Stimulated activated naive B cell treated with anti-CD40 and anti-IgM and Interleukin-4, amounts not matched to agents 10 μg/mL and 1 μg/mL and 100 μg/mL, for 72 hours (primary cell): ENCODE results near the gene ACTRT2.

Source experiments
- ATAC-seq, 2 donors: fragments of 150-1000 bp; cut with Tn5 transposase; replicated peaks; 2 replicates each; pipeline ENCODE4 v1.10.0; 2021; ENCODE audit warnings: moderate library complexity in 1 of 2
- DNase-seq: peaks from one replicate; pipeline ENCODE4 v3.0.0; 2021
- H3K27ac Mint-ChIP-seq: one replicate; pipeline ENCODE4 v1.8.0; 2022; ENCODE audit warnings: mild to moderate bottlenecking, mixed read lengths
- H3K27me3 Mint-ChIP-seq, 2 donors: one replicate each; pipeline ENCODE4 v1.8.0; 2022; ENCODE audit warnings: mixed read lengths in 2 of 2
- H3K36me3 Mint-ChIP-seq, 2 donors: one replicate each; pipeline ENCODE4 v1.8.0; 2022; ENCODE audit warnings: mixed read lengths in 2 of 2, mild to moderate bottlenecking in 1 of 2
- H3K4me1 Mint-ChIP-seq, 2 donors: one replicate each; pipeline ENCODE4 v1.8.0; 2022; ENCODE audit warnings: mixed read lengths in 2 of 2, mild to moderate bottlenecking in 1 of 2
- H3K4me3 Mint-ChIP-seq, 2 donors: one replicate each; pipeline ENCODE4 v1.8.0; 2022; ENCODE audit warnings: mild to moderate bottlenecking in 2 of 2, mixed read lengths in 2 of 2, moderate library complexity in 1 of 2
- H3K9me3 Mint-ChIP-seq, 2 donors: one replicate each; pipeline ENCODE4 v1.8.0; 2022; ENCODE audit warnings: mixed read lengths in 2 of 2, mild to moderate bottlenecking in 1 of 2

The ACTRT2 gene

GRCh38 chr1:3024019-3024418 lies 2.8 kb downstream of the ACTRT2 start:
- ATAC-seq (no peak), DNase-seq (no peak)
- Mint-ChIP-seq H3K36me3 (no peaks in the 10 kb centered on the region), H3K27ac (no peak overlapping the region), H3K4me1 (no peaks in the 10 kb centered on the region), H3K9me3 (no peaks in the 10 kb centered on the region), H3K4me3 (no peak overlapping the region), H3K27me3 (peaks cover 0 to 8% of the 10 kb centered on the region in 2 donors)

DNA sequence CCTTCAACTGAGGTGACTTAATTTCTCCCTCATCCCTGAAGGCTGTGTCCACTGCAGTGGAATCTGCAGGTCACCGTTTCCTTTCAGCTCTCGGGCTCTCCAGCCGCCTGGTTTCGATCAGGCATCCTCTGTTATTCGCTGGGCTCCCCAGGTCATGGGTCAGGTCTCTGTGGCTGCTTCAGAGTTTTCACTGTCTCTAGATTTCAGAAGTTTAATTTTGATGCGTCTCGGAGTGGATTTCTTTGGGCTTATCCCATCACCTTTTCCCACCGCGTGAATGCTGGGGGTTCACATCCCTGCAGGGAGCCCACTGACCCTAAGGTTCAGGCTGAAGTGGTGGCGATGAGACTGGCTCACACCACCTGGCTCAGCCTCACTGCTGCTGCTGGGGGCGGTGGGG lies 3.3 kb downstream of the ACTRT2 start:
- Mint-ChIP-seq H3K27me3 (peaks cover 0 to 8% of the 10 kb centered on the region in 2 donors), H3K4me1 (no peaks in the 10 kb centered on the region), H3K27ac (no peak overlapping the region), H3K9me3 (no peaks in the 10 kb centered on the region), H3K4me3 (no peak overlapping the region), H3K36me3 (no peaks in the 10 kb centered on the region)
- ATAC-seq (no peak), DNase-seq (no peak)

DNA sequence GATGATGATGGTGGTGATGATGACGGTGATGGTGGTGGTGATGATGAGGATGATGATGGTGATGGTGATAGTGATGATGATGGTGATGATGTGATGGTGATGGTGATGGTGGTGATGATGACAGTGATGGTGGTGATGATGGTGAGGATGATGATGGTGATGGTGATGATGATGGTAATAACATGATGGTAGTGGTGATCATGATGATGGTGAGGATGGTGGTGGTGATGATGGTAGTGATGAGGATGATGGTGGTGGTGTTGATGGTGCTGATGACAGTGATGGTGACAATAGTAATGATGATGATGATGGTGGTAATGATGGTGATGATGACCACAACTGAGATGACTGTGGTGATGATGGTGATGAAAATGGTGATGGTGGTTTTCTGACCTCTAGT lies 4.9 kb downstream of the ACTRT2 start:
- H3K4me3 Mint-ChIP-seq: no peak overlapping the region
- no peak for ATAC-seq
- H3K9me3 Mint-ChIP-seq: no peaks in the 10 kb centered on the region
- no peak overlapping the region for H3K27ac Mint-ChIP-seq
- no peak for DNase-seq
- H3K27me3 Mint-ChIP-seq: peaks cover 3 to 9% of the 10 kb centered on the region in 2 donors
- H3K36me3 Mint-ChIP-seq: no peaks in the 10 kb centered on the region
- H3K4me1 Mint-ChIP-seq: no peaks in the 10 kb centered on the region

GRCh38 chr1:3026581-3027391 lies 5.5 kb downstream of the ACTRT2 start:
- Mint-ChIP-seq H3K4me1 (no peaks in the 10 kb centered on the region), H3K4me3 (no peak overlapping the region), H3K36me3 (no peaks in the 10 kb centered on the region), H3K27ac (no peak overlapping the region), H3K27me3 (peaks cover 5 to 16% of the 10 kb centered on the region in 2 donors), H3K9me3 (no peaks in the 10 kb centered on the region)
- DNase-seq (no peak), ATAC-seq (no peak)

DNA sequence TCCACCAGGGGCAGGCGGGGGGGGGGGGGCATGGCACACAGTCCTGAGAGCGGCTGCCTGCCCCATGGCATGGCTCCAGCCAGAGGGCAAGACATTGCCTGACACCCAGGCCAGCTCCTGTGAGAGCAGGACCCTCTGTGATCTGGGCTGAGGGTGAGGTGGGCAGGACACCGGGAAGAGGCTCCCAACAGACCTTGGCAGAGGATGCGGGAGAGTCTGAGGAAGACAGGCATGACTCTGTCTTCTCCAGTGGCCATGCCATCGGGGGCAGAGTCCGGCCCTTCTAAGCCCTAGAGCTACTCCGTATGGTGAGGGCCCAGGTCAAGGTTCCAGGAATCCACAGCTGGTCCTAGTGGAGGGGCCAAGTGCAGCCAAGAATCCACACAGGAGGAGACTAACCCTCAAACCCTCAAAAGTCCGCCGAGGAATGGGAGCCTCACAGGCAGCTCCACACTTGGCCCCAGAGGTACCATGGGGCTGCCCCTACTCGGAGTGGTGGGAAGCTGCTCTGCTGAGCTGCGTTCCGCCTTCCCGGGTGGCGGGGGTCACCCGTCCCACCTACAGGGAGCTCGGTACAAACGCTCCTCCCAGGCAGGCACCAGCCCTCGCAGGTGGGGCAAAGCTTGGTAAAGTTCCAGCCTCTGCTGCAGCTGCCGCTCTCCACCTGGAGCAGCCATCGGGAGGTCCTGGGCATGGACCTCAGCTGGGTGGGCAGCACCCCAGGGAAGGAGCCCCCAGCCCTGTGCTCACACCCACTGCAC lies 6.5 kb downstream of the ACTRT2 start:
- DNase-seq (no peak), ATAC-seq (no peak)
- H3K36me3 Mint-ChIP-seq: no peaks in the 10 kb centered on the region
- H3K4me3 Mint-ChIP-seq: no peak overlapping the region
- H3K27ac Mint-ChIP-seq: no peak overlapping the region
- peaks cover 8 to 25% of the 10 kb centered on the region in 2 donors for H3K27me3 Mint-ChIP-seq
- H3K4me1 Mint-ChIP-seq: no peaks in the 10 kb centered on the region
- H3K9me3 Mint-ChIP-seq: no peaks in the 10 kb centered on the region

GRCh38 chr1:3028531-3029282 lies 7.4 kb downstream of the ACTRT2 start:
- Mint-ChIP-seq H3K27ac (no peak overlapping the region), H3K9me3 (no peaks in the 10 kb centered on the region), H3K27me3 (peaks cover 8 to 25% of the 10 kb centered on the region in 2 donors), H3K4me1 (no peaks in the 10 kb centered on the region), H3K4me3 (no peak overlapping the region), H3K36me3 (no peaks in the 10 kb centered on the region)
- ATAC-seq: no peak
- DNase-seq: no peak

DNA sequence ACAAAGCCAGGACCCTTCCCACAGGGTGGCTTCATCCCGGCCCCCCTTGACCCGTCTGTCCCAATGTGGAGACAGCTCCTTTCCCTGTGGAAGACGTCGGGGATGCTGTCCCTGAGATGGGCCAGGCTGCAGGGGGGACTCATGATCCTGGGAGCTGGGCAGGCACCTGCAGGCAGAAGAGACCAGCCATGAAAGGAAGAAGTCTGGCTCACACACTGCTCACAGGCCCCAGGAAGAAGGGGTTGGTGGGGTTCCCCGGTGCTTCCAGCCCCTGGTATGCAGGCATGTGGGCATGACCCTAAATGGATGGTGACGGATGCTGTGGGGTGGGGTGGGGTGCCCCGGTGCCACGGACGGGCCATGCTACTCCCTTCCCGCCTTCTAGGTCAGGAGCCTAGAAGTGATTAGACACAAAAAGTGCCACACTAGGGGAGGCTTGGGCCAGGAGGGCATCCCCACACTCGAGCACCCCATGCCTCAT lies 8.3 kb downstream of the ACTRT2 start:
- ATAC-seq (no peak), DNase-seq (no peak)
- Mint-ChIP-seq H3K9me3 (no peaks in the 10 kb centered on the region), H3K27me3 (peaks cover 8 to 25% of the 10 kb centered on the region in 2 donors), H3K4me3 (no peak overlapping the region), H3K27ac (no peak overlapping the region), H3K4me1 (no peaks in the 10 kb centered on the region), H3K36me3 (no peaks in the 10 kb centered on the region)

- no peak for DNase-seq
- H3K36me3 Mint-ChIP-seq: no peaks in the 10 kb centered on the region
These were observed 8.9 kb downstream of the ACTRT2 start for GRCh38 chr1:3029991-3030662.

DNA sequence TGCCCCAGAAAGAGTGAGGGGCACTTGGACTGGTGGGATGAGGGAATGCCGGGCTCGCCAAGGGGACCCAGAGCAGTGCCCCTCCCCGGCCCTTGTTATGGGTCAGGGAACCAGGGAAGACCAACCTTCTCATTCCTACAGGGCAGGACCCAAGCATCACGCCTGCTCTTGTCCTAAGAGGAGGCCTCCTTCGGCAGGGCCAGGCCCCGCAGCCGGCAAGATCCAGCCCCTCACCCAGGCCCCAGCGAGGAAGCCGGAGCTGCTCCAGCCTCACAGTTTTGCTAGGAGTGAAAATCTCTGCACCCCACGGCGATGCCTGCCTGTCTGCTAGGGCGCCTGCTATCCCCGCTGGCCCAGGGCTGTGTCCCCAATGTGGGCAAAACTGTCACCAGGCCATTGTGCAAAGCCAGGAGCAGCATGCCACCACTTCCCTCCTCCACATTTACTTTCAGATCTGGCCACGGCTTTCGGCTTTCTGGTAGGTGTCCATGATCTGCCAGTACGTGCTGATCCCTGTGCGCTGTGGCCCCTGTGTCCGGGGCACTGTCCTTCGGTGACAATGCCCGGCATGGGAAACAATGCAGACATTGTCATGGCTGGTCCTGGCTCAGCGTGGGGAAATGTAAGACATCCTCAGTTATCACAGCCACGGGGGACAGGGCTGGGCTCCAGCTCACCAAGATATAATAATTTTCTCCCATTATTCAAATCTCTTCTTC lies 9.6 kb downstream of the ACTRT2 start:
- no peak overlapping the region for H3K27ac Mint-ChIP-seq
- no peaks in the 10 kb centered on the region for H3K4me1 Mint-ChIP-seq
- H3K4me3 Mint-ChIP-seq: no peak overlapping the region
- peaks cover 8 to 28% of the 10 kb centered on the region in 2 donors for H3K27me3 Mint-ChIP-seq
- no peaks in the 10 kb centered on the region for H3K9me3 Mint-ChIP-seq
- ATAC-seq: no peak
- no peaks in the 10 kb centered on the region for H3K36me3 Mint-ChIP-seq
- DNase-seq: no peak

More at GRCh38 chr1:3029991-3030662, 8.9 kb downstream of the ACTRT2 start:
- Mint-ChIP-seq H3K9me3 (no peaks in the 10 kb centered on the region), H3K4me3 (no peak overlapping the region), H3K4me1 (no peaks in the 10 kb centered on the region), H3K27ac (no peak overlapping the region), H3K27me3 (peaks cover 8 to 25% of the 10 kb centered on the region in 2 donors)
- ATAC-seq: no peak

DNA sequence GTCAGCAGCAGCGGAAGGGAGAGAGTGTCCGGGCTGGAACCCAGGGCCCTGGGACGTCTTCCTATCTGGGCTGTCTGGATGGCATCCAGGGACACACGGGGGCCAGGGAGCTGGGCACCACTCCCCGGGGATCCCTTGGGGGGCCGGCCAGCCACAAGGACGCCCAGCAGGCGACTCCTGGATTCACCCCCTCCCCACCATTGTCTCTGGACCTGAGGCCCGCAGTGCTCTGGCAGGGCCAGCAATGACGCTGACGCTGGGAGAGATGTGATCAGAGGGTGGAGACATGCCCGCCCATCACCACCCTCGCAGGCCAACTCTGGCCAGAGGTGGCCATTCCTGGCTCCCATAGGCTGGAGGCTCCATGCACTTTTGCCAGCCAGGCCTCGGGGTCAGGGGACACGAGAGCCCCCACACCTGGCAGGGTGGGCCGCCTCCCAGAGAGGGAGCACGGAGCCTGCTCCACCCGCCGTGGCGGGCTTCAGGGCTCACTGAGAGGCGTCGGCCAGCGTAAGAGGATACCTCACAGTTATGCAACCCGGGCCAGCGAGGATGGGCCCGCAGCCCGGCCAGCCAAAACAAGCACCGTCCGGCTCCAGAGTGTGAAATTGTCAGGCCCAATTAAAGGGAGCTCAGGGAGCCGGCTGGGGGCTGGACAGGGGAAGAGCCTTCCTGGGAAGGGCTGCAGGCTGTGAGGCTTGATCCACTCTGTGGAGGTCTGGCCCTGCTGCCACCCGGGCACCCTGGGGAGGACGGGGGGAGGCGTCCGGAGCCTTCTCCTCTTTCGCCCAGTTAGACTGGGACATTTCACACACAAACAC lies 10.3 kb downstream of the ACTRT2 start:
- H3K4me1 Mint-ChIP-seq: no peaks in the 10 kb centered on the region
- ATAC-seq (no peak), DNase-seq (no peak)
- no peak overlapping the region for H3K27ac Mint-ChIP-seq
- peaks cover 8 to 35% of the 10 kb centered on the region in 2 donors for H3K27me3 Mint-ChIP-seq
- no peaks in the 10 kb centered on the region for H3K36me3 Mint-ChIP-seq
- no peak overlapping the region for H3K4me3 Mint-ChIP-seq
- H3K9me3 Mint-ChIP-seq: no peaks in the 10 kb centered on the region

DNA sequence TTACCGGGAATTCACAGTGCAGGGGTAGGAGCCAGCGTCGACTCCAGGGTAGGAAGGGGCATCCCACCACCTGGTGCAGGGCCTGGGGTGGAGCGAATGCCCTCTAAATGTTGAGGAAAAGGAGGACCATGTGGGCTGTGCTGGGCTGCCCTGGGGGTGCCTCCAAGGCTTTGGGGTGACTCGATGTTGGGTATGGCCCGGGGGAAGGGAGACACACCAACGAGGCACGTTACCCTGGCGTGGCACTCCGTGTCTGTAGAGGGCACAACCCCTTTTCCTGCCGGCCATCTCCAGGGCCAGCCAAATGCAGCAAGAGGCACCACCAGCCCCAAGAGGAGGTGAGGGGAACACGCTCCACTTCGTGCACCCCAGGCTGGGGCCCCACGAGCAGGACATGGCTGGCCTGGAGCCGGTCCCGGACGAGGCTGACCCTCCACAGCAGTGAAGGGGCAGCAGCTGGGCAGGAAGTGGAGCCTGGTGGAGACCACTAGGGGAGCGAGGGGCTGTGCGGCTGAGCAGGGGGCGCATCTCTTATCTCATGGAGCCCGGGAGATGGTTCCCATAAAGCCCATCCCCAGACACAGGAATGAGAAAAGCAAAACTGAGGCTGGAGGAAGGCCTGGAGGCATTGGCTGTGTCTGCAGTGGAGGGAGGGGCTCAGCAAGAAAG lies 11.2 kb downstream of the ACTRT2 start:
- Mint-ChIP-seq H3K4me3 (no peak overlapping the region), H3K4me1 (no peaks in the 10 kb centered on the region), H3K9me3 (no peaks in the 10 kb centered on the region), H3K27ac (no peak overlapping the region), H3K27me3 (peaks cover 8 to 35% of the 10 kb centered on the region in 2 donors), H3K36me3 (no peaks in the 10 kb centered on the region)
- no peak for ATAC-seq
- no peak for DNase-seq

- H3K27me3 Mint-ChIP-seq: peaks cover 8 to 32% of the 10 kb centered on the region in 2 donors
- no peaks in the 10 kb centered on the region for H3K4me1 Mint-ChIP-seq
- no peak overlapping the region for H3K27ac Mint-ChIP-seq
- H3K4me3 Mint-ChIP-seq: no peak overlapping the region
- DNase-seq (no peak), ATAC-seq (no peak)
- H3K36me3 Mint-ChIP-seq: no peaks in the 10 kb centered on the region
- no peaks in the 10 kb centered on the region for H3K9me3 Mint-ChIP-seq
These were observed 11.9 kb downstream of the ACTRT2 start for GRCh38 chr1:3033040-3033789.
